HepG2 (cell line): ENCODE results near the gene GRK5. TPM values are rescaled to one million over a fixed set of nuclear protein-coding genes. Genes with fewer than 3 reads are reported as not detected.

Experiments
- ARID5B ChIP-seq: IDR thresholded peaks from 2 replicates; pipeline ENCODE4 v1.4.0; 2020; ENCODE audit warnings: mild to moderate bottlenecking, missing genetic modification reagents
- ASH2L ChIP-seq: fragments of 300-600, 200-600 bp; sonication (generic); IDR thresholded peaks from 2 replicates; pipeline ENCODE4 v1.7.0; 2017; ENCODE audit warnings: low read depth, mild to moderate bottlenecking, moderate library complexity, mixed read lengths, low read length; ENCODE audit not compliant: insufficient read length
- DMAP1 ChIP-seq: IDR thresholded peaks from 2 replicates; pipeline ENCODE4 v1.6.1; 2016
- HDAC1 ChIP-seq: sonication (generic); formaldehyde crosslinking; IDR thresholded peaks from 2 replicates; pipeline ENCODE4 v1.5.1; 2020; ENCODE audit warnings: mild to moderate bottlenecking, missing genetic modification reagents
- HMG20A ChIP-seq: IDR thresholded peaks from 2 replicates; pipeline ENCODE4 v1.6.1; 2016; ENCODE audit warnings: borderline replicate concordance
- JUNB ChIP-seq: sonication (generic); formaldehyde crosslinking; IDR thresholded peaks from 2 replicates; pipeline ENCODE4 v1.8.0; 2022; ENCODE audit warnings: missing genetic modification reagents, mild to moderate bottlenecking, borderline replicate concordance
- KDM6A ChIP-seq: IDR thresholded peaks from 2 replicates; pipeline ENCODE4 v1.6.1; 2016; ENCODE audit warnings: low read depth
- MED1 ChIP-seq: sonication (generic); formaldehyde crosslinking; IDR thresholded peaks from 2 replicates; pipeline ENCODE4 v1.4.0; 2020; ENCODE audit warnings: missing genetic modification reagents
- MIER3 ChIP-seq: IDR thresholded peaks from 2 replicates; pipeline ENCODE4 v1.6.1; 2016; ENCODE audit warnings: missing compliant biosample characterization, borderline replicate concordance
- NR2F2 ChIP-seq: IDR thresholded peaks from 2 replicates; pipeline ENCODE4 v1.6.1; 2012; ENCODE audit warnings: low read depth, inconsistent platforms, borderline replicate concordance
- SNAI1 ChIP-seq: sonication (generic); formaldehyde crosslinking; IDR thresholded peaks from 2 replicates; pipeline ENCODE4 v1.5.0; 2020; ENCODE audit warnings: mild to moderate bottlenecking, missing genetic modification reagents, borderline replicate concordance
- SNAPC5 ChIP-seq: sonication (generic); formaldehyde crosslinking; IDR thresholded peaks from 2 replicates; pipeline ENCODE4 v1.8.1; 2023; ENCODE audit warnings: mild to moderate bottlenecking, missing genetic modification reagents, borderline replicate concordance
- ZBTB26 ChIP-seq: IDR thresholded peaks from 2 replicates; pipeline ENCODE4 v1.6.1; 2016; ENCODE audit warnings: missing compliant biosample characterization, missing genetic modification reagents, borderline replicate concordance
- ZMYM4 ChIP-seq: sonication (generic); formaldehyde crosslinking; IDR thresholded peaks from 2 replicates; pipeline ENCODE4 v1.8.1; 2023; ENCODE audit warnings: mild to moderate bottlenecking, missing genetic modification reagents
- ZNF121 ChIP-seq: sonication (generic); formaldehyde crosslinking; IDR thresholded peaks from 2 replicates; pipeline ENCODE4 v1.5.0; 2020; ENCODE audit warnings: mild to moderate bottlenecking, missing genetic modification reagents
- ZNF501 ChIP-seq: sonication (generic); formaldehyde crosslinking; IDR thresholded peaks from 2 replicates; pipeline ENCODE4 v1.5.1; 2020; ENCODE audit warnings: mild to moderate bottlenecking, moderate library complexity, missing genetic modification reagents
- polyA plus RNA-seq, 8 experiments: library from polyadenylated mRNA; depleted of rRNA in 3 of 8; stranded (reverse) in 7 of 8; unstranded in 1 of 8; fragments of >200 nt; fragmentation: Illumina TruSeq in 4 of 8; extraction: Trizol in 4 of 8; gene quantifications; 2 replicates each; pipeline versions ENCODE4 v1.2.1 to v1.2.3, GENCODE V29; 2011 to 2016; ENCODE audit warnings: low read depth in 4 of 8, missing spikeins in 1 of 8, mixed read lengths in 1 of 8; ENCODE audit not compliant: insufficient read depth in 1 of 8
- total RNA-seq, 5 experiments: library from RNA; depleted of rRNA; stranded (reverse); fragments of >200 nt; fragmentation: Illumina TruSeq; extraction: Trizol; gene quantifications; 2 replicates each; pipeline ENCODE4 v1.2.3, GENCODE V29; 2016; ENCODE audit warnings: low read depth in 1 of 5
- TF ChIP-seq, protein P1 (sequence below): sonication (generic); formaldehyde crosslinking; IDR thresholded peaks from 2 replicates; pipeline ENCODE4 v1.4.0; 2020; ENCODE audit warnings: missing genetic modification reagents, borderline replicate concordance

GRK5 gene
- total and polyA plus RNA-seq, 2 of the 13 experiments (the other 11 are each of a cell fraction or from before 2014, with no cell fraction given), result 10.4 to 12.6 TPM

DNA sequence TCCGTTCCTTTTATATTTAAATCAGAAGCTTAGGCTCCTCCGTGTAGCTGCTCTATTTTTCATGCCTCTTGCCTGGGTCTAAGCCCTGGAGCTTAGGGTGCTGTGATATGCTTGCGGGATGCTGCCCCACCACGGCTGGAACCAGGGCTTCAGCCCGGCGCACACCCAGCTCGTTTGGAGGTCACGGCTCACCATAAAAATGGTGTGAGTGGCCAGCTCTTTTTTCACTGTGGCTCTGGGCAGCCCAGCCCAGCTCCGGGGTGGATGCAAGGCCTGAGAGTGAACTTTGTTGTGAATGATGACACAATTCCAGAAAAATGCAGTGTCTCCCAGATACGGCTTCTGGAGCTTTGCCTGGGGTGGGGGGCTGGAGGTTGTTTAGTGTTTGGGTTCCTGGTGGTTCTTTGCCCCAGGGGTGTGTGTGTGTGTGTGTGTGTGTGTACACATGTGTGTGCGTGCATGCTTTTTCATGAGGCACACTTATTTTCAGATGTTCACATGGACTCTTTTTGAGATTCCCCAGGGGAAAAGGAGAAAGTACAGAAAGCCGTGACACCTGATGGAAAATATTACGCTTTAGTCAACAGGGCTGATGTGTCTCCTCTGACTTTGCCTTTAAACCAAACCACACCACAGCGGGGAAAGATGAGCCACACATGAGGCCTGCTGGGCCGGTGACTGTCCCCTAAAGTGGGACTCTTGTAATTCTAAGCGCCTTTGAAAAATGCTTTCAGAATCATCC, 46.2 kb downstream of the GRK5 start (continued):
- TF ChIP-seq ARID5B (CRISPR knock-in tag) (peak; percentile 53), NR2F2 (peak; percentile 47; the same call in 1 of the 2 replicates), ZNF501 (CRISPR knock-in tag) (peak; percentile 52; the same call in 1 of the 2 replicates), ZNF121 (CRISPR knock-in tag) (0 out of 2 replicates have a peak, but pooled peaks have one; percentile 9), HDAC1 (CRISPR knock-in tag) (peak; percentile 77; the same call in 1 of the 2 replicates), KDM6A (CRISPR knock-in tag) (peak; percentile 55; the same call in 1 of the 2 replicates), ASH2L (peak; percentile 57), SNAPC5 (CRISPR knock-in tag) (0 out of 2 replicates have a peak, but pooled peaks have one; percentile 38), MIER3 (CRISPR knock-in tag) (peak; percentile 65; the same call in 1 of the 2 replicates), MED1 (peak; percentile 70; the same call in 1 of the 2 replicates), HMG20A (CRISPR knock-in tag) (peak; percentile 47; the same call in 1 of the 2 replicates), JUNB (CRISPR knock-in tag) (peak; percentile 57; the same call in 1 of the 2 replicates), ZMYM4 (CRISPR knock-in tag) (peak; percentile 28; the same call in 1 of the 2 replicates), SNAI1 (CRISPR knock-in tag) (peak; percentile 79; the same call in 1 of the 2 replicates), DMAP1 (peak; percentile 59), ZBTB26 (CRISPR knock-in tag) (peak; percentile 99)
- TF ChIP-seq, protein P1, sequence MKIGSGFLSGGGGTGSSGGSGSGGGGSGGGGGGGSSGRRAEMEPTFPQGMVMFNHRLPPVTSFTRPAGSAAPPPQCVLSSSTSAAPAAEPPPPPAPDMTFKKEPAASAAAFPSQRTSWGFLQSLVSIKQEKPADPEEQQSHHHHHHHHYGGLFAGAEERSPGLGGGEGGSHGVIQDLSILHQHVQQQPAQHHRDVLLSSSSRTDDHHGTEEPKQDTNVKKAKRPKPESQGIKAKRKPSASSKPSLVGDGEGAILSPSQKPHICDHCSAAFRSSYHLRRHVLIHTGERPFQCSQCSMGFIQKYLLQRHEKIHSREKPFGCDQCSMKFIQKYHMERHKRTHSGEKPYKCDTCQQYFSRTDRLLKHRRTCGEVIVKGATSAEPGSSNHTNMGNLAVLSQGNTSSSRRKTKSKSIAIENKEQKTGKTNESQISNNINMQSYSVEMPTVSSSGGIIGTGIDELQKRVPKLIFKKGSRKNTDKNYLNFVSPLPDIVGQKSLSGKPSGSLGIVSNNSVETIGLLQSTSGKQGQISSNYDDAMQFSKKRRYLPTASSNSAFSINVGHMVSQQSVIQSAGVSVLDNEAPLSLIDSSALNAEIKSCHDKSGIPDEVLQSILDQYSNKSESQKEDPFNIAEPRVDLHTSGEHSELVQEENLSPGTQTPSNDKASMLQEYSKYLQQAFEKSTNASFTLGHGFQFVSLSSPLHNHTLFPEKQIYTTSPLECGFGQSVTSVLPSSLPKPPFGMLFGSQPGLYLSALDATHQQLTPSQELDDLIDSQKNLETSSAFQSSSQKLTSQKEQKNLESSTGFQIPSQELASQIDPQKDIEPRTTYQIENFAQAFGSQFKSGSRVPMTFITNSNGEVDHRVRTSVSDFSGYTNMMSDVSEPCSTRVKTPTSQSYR, result 0 out of 2 replicates have a peak, but pooled peaks have one; percentile 12
